Activated naive CD4-positive, alpha-beta T cell treated with anti-CD3 and anti-CD28 coated beads, Interleukin-2, amount 50 U/mL, for 24 hours (primary cell): ENCODE measurements around the gene APLF.

ENCODE experiments used
- H3K27ac Mint-ChIP-seq: one replicate; pipeline ENCODE4 v1.8.0; 2021; ENCODE audit warnings: mild to moderate bottlenecking, mixed read lengths
- H3K27me3 Mint-ChIP-seq: one replicate; pipeline ENCODE4 v1.8.0; 2021; ENCODE audit warnings: mixed read lengths
- H3K36me3 Mint-ChIP-seq: one replicate; pipeline ENCODE4 v1.8.0; 2021; ENCODE audit warnings: mixed read lengths
- H3K4me1 Mint-ChIP-seq: one replicate; pipeline ENCODE4 v1.8.0; 2021; ENCODE audit warnings: mixed read lengths
- H3K4me3 Mint-ChIP-seq: one replicate; pipeline ENCODE4 v1.8.0; 2021; ENCODE audit warnings: mild to moderate bottlenecking, mixed read lengths
- H3K9me3 Mint-ChIP-seq: one replicate; pipeline ENCODE4 v1.8.0; 2021; ENCODE audit warnings: mixed read lengths

APLF gene

DNA sequence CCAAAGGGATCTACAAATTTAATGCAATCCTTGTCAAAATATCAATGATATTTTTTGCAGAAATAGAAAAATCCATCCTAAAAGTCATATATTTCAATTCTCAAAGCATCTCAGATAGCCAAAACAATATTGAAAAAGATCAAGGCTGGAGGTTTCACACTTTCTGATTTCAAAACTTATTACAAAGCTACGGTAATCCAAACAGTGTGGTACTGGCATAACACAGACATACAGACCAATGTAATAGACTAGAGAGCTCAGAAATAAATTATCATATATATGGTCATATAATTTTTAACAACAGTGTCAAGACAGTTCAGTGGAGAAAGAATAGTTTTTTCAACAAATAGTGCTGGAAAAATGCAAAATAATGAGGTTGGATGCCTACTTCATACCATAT, 135.7 kb downstream of the APLF start:
- Mint-ChIP-seq H3K36me3 (no peaks in the 10 kb centered on the region), H3K27me3 (no peaks in the 10 kb centered on the region), H3K9me3 (peaks cover 6% of the 10 kb centered on the region), H3K4me3 (no peak overlapping the region), H3K27ac (no peak overlapping the region), H3K4me1 (peaks cover 3% of the 10 kb centered on the region)

DNA sequence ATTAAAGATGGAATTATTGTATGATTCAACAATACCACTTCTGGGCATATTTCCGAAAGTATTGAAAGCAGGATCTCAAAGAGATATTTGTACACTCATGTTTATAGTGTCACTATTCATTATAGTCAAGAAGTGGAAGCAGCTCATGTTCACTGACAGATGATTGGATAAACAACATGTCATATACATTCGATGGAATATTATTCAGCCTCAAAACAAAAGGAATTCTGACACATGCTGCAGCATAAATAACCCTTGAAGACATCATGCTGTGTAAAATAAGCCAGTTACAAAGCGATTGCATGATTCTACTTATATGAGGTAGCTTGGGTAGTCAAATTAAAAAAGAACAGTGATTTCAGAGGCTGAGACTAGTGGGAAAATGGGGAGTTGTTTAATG, 136.7 kb downstream of the APLF start:
- no peaks in the 10 kb centered on the region for H3K36me3 Mint-ChIP-seq
- H3K9me3 Mint-ChIP-seq, result peaks cover 6% of the 10 kb centered on the region
- no peak overlapping the region for H3K27ac Mint-ChIP-seq
- no peak overlapping the region for H3K4me3 Mint-ChIP-seq
- no peaks in the 10 kb centered on the region for H3K27me3 Mint-ChIP-seq
- H3K4me1 Mint-ChIP-seq, result peaks cover 3% of the 10 kb centered on the region

GRCh38 chr2:68605939-68606338, 138.6 kb downstream of the APLF start:
- peaks cover 12% of the 10 kb centered on the region for H3K9me3 Mint-ChIP-seq
- H3K4me3 Mint-ChIP-seq, result no peak overlapping the region
- no peak overlapping the region for H3K27ac Mint-ChIP-seq
- no peaks in the 10 kb centered on the region for H3K27me3 Mint-ChIP-seq
- H3K4me1 Mint-ChIP-seq, result peaks cover 3% of the 10 kb centered on the region
- H3K36me3 Mint-ChIP-seq, result peaks cover 5% of the 10 kb centered on the region

DNA sequence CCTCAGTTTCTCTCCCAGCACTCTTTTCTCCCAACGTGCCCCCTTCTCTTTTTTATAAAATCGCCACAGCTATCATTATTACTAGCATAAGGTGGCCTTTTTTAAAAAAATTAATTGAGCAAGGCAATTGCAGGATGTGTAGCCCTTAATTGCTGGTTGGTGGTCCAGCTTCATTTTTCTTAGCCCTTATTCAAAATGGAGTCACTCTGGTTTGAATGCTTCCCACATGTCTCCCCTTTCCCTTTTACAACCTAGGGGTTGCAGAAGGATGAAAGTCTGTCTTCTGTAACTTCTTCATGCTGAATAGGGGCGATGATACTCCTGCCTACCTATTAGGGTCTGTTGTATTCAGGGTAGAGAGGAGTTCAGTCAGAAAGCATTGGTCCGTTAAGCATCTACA, 139.4 kb downstream of the APLF start:
- H3K4me1 Mint-ChIP-seq, result peaks cover 3% of the 10 kb centered on the region
- peaks cover 5% of the 10 kb centered on the region for H3K36me3 Mint-ChIP-seq
- H3K27me3 Mint-ChIP-seq, result no peaks in the 10 kb centered on the region
- H3K27ac Mint-ChIP-seq, result no peak overlapping the region
- H3K9me3 Mint-ChIP-seq, result peaks cover 12% of the 10 kb centered on the region
- H3K4me3 Mint-ChIP-seq, result no peak overlapping the region

GRCh38 chr2:68607837-68608236, 140.5 kb downstream of the APLF start:
- H3K4me3 Mint-ChIP-seq, result no peak overlapping the region
- H3K27ac Mint-ChIP-seq, result no peak overlapping the region
- peaks cover 5% of the 10 kb centered on the region for H3K36me3 Mint-ChIP-seq
- no peaks in the 10 kb centered on the region for H3K27me3 Mint-ChIP-seq
- peaks cover 12% of the 10 kb centered on the region for H3K9me3 Mint-ChIP-seq
- H3K4me1 Mint-ChIP-seq, result peaks cover 3% of the 10 kb centered on the region

GRCh38 chr2:68612765-68613519, 145.6 kb downstream of the APLF start:
- no peaks in the 10 kb centered on the region for H3K4me1 Mint-ChIP-seq
- peaks cover 12% of the 10 kb centered on the region for H3K9me3 Mint-ChIP-seq
- H3K27me3 Mint-ChIP-seq, result no peaks in the 10 kb centered on the region
- peaks cover 7% of the 10 kb centered on the region for H3K36me3 Mint-ChIP-seq
- no peak overlapping the region for H3K27ac Mint-ChIP-seq
- no peak overlapping the region for H3K4me3 Mint-ChIP-seq

DNA sequence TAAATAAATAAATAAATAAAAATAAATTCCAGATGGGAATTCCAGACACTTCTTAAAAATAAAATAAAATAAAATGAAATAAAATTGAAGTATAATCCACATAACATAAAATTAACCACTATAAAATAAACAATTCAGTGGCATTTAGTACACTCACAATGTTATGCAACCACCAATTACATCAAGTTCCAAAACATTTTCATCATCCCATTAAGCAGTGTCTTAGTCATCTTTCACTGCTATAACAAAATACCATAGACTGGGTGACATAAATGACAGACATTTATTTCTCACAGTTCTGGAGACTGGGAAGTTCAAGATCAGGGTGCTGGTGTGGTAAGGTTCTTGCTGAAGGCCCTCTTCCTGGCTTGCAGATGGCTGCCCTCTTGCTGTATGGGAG, 153.4 kb downstream of the APLF start:
- Mint-ChIP-seq H3K4me1 (no peaks in the 10 kb centered on the region), H3K36me3 (peaks cover 6% of the 10 kb centered on the region), H3K9me3 (peaks cover 6% of the 10 kb centered on the region), H3K27me3 (no peaks in the 10 kb centered on the region), H3K4me3 (no peak overlapping the region), H3K27ac (no peak overlapping the region)

GRCh38 chr2:68623820-68624219, 156.4 kb downstream of the APLF start:
- peaks cover 6% of the 10 kb centered on the region for H3K9me3 Mint-ChIP-seq
- no peak overlapping the region for H3K4me3 Mint-ChIP-seq
- H3K27me3 Mint-ChIP-seq, result peaks cover 2% of the 10 kb centered on the region
- H3K36me3 Mint-ChIP-seq, result peaks cover 7% of the 10 kb centered on the region
- no peaks in the 10 kb centered on the region for H3K4me1 Mint-ChIP-seq
- H3K27ac Mint-ChIP-seq, result no peak overlapping the region

DNA sequence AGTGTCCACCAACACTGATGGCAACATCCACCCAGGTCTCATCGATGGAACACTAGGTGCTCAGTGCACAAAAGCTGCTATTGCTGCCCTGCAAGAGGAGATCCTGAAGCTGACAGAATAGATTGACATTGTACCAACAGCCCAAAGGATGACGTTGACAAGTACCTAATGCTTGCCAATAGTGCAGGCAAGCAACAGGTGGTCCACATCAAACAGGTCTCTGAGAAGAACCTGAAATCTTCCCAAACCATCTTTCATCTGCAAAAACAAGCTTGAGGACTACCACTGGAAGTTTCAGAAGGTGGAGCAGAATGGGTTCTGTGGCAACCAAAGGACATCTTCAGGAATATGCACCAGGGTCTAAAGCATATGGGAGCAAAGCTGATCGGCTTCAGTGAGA, 160.2 kb downstream of the APLF start:
- no peaks in the 10 kb centered on the region for H3K9me3 Mint-ChIP-seq
- H3K27ac Mint-ChIP-seq, result no peak overlapping the region
- H3K36me3 Mint-ChIP-seq, result peaks cover 7% of the 10 kb centered on the region
- peaks cover 2% of the 10 kb centered on the region for H3K27me3 Mint-ChIP-seq
- H3K4me1 Mint-ChIP-seq, result no peaks in the 10 kb centered on the region
- no peak overlapping the region for H3K4me3 Mint-ChIP-seq
